Hypothalamus (tissue), 51 donors: ENCODE results near the gene CPSF4L.

Experiments
- DNase-seq, 51 donors: peaks; one replicate each; lab custom pipeline; 2025; lab: John Stamatoyannopoulos, UW

The CPSF4L gene

GRCh38 chr17:73208139-73208827, 53.4 kb downstream of the CPSF4L start:
- no peak for DNase-seq

GRCh38 chr17:73205459-73205961, 56.2 kb downstream of the CPSF4L start:
- DNase-seq, result no peak

- DNase-seq, result no peak
Observed at GRCh38 chr17:73203788-73204479, 57.7 kb downstream of the CPSF4L start.

- DNase-seq, result no peak
Observed at GRCh38 chr17:73203135-73203787, 58.4 kb downstream of the CPSF4L start.

DNA sequence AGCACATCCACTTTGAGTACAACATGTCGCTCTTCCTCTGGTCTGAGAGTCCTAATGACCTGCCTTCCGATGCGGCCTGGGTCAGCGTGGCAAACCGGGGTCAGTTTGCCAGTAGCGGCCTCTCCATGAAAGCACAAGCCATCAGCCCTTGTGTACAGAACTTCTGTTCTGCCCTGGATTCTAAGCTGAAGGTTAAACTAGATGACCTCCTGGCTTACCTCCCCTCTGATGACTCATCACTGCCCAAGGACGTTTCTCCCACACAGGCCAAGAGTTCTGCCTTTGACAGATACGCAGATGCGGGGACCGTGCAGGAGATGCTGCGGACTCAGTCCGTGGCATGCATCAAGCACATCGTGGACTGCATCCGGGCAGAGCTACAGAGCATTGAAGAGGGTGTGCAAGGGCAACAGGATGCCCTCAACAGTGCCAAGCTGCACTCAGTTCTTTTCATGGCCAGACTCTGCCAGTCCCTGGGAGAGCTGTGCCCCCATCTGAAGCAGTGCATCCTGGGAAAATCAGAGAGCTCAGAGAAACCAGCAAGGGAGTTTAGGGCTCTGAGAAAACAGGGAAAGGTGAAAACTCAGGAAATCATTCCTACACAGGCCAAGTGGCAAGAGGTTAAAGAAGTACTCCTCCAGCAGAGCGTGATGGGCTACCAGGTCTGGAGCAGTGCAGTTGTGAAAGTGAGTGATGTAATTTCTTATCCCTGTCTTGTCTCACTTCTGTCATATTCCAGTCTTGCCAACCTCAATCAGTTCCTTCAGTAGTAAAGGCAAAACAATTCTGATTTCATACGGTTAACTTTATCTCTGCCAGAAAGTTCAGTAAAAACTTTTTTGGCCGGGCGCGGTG, 60.2 kb downstream of the CPSF4L start:
- no peak for DNase-seq

- DNase-seq, result no peak
Observed at GRCh38 chr17:73200476-73200875, 61.2 kb downstream of the CPSF4L start.

DNA sequence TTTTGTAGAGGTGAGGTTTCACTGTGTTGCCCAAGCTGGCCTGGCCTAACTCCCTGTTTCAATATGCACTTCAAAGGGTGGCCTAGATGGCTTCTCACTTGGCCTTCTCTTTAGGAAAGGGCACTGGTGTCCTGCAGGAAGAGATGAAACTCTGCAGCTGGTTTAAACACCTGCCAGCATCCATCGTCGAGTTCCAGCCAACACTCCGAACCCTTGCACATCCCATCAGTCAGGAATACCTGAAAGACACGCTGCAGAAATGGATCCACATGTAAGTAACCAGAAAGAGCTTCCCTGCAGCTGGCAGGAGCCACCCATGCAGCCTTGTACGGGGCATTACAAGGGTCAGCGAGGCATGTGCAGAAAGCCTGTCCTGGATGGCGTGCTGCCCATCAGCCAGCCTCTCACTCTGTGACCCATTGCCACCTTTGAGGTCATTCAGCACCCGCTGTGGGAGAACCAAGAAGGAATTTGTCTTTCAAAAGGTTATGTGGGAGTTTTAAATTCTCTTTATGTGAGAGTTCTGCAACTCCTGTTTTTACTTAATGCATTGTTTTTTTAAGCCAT, 61.8 kb downstream of the CPSF4L start:
- DNase-seq, result no peak

DNA sequence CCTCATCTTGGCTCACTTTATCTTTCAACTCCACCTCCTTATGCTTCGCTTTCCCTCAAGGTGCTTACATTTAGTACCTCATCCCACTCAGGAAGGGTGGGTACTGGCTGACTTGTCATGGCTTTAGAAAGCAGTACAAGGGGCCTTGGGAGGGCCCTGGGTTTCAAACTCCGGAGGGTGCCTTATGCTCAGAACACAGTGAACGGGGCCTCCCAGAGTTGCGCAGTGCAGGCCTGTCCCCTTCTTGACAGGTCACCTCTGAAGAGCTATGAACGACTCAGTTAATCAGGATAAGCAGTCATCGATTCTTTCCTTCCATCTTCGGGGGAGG, 62.8 kb downstream of the CPSF4L start:
- no peak for DNase-seq
